H1 (cell line): ENCODE results near the gene MLEC. TPM values are rescaled to one million over a fixed set of nuclear protein-coding genes. Genes with fewer than 3 reads are reported as not detected.

Experiments used
- CTCF ChIA-PET: fragments of 300-600 bp; sonication (Branson Sonifier 250); formaldehyde crosslinking; loops from one replicate; lab custom pipeline; 2021; ENCODE audit not compliant: partially characterized antibody; lab: Charles Lee
- POLR2A ChIA-PET: fragments of 300-600 bp; sonication (Branson Sonifier 250); formaldehyde crosslinking; loops from one replicate; lab custom pipeline; 2021; ENCODE audit warnings: inconsistent platforms; ENCODE audit not compliant: partially characterized antibody; lab: Charles Lee
- DNase-seq, 2 experiments: peaks; one replicate each; pipeline versions ENCODE4 v3.0.0 to v3.0.0-alpha.2; 2010 to 2022; ENCODE audit warnings: low spot score in 2 of 2, low read depth in 1 of 2, mixed read lengths in 1 of 2
- FAIRE-seq: peaks from 2 replicates; lab custom pipeline; 2011; peaks lifted over from hg19 to GRCh38; lab: Jason Lieb, UNC
- H2AFZ ChIP-seq: 2 replicates; pipeline ENCODE4 v1.8.1; 2012; ENCODE audit warnings: low read length, inconsistent platforms
- H2AK5ac ChIP-seq: 2 replicates; pipeline ENCODE4 v1.6.1; 2013; ENCODE audit warnings: low read depth, low read length
- H2BK120ac ChIP-seq: replicated peaks from 2 replicates; pipeline ENCODE3; 2013; ENCODE audit warnings: low read depth, low read length, inconsistent platforms
- H2BK12ac ChIP-seq: 2 replicates; pipeline ENCODE4 v1.6.1; 2013; ENCODE audit warnings: low read depth, low read length
- H2BK15ac ChIP-seq: 2 replicates; pipeline ENCODE4 v1.6.1; 2013; ENCODE audit warnings: low read length
- H2BK20ac ChIP-seq: 2 replicates; pipeline ENCODE4 v1.6.1; 2013; ENCODE audit warnings: low read length
- H2BK5ac ChIP-seq: 2 replicates; pipeline ENCODE4 v1.6.1; 2013; ENCODE audit warnings: low read depth, low read length
- H3K14ac ChIP-seq: 2 replicates; pipeline ENCODE4 v1.6.1; 2013; ENCODE audit warnings: inconsistent platforms; ENCODE audit not compliant: insufficient read length
- H3K18ac ChIP-seq: 2 replicates; pipeline ENCODE4 v1.6.1; 2013; ENCODE audit warnings: low read length; ENCODE audit errors: extremely low read depth
- H3K23ac ChIP-seq: 2 replicates; pipeline ENCODE4 v1.6.1; 2013; ENCODE audit warnings: inconsistent platforms; ENCODE audit not compliant: insufficient read length
- H3K23me2 ChIP-seq: 2 replicates; pipeline ENCODE4 v1.6.1; 2013; ENCODE audit warnings: low read depth, low read length
- H3K27ac ChIP-seq: 2 replicates; pipeline ENCODE4 v1.6.1; 2011; ENCODE audit warnings: low read depth, low read length, inconsistent platforms
- H3K27me3 ChIP-seq, 4 experiments: replicated peaks in 1 of 4; 1 replicate in 1 of 4; 2 replicates in 3 of 4; pipeline versions ENCODE4 v1.6.1 to v1.8.1; 2011 to 2013; ENCODE audit warnings: low read length in 3 of 4, mild to moderate bottlenecking in 3 of 4, inconsistent platforms in 2 of 4, mixed read lengths in 2 of 4, moderate library complexity in 1 of 4; ENCODE audit not compliant: control insufficient read depth in 3 of 4, insufficient read depth in 3 of 4; ENCODE audit errors: extremely low read depth in 1 of 4
- H3K36me3 ChIP-seq, 4 experiments: 2 replicates each; pipeline versions ENCODE4 v1.6.1 to v1.8.1; 2011 to 2013; ENCODE audit warnings: mild to moderate bottlenecking in 4 of 4, low read length in 3 of 4, moderate library complexity in 2 of 4, control low read depth in 1 of 4, inconsistent platforms in 1 of 4; ENCODE audit not compliant: insufficient read depth in 4 of 4, control insufficient read depth in 2 of 4
- H3K4ac ChIP-seq: replicated peaks from 2 replicates; pipeline ENCODE3; 2013; ENCODE audit warnings: low read length, low read depth, mixed read lengths, inconsistent platforms; ENCODE audit not compliant: insufficient read length
- H3K4me1 ChIP-seq, 4 experiments: replicated peaks in 1 of 4; 1 replicate in 1 of 4; 2 replicates in 3 of 4; pipeline versions ENCODE4 v1.6.1 to v1.8.1; 2011 to 2013; ENCODE audit warnings: low read length in 3 of 4, inconsistent platforms in 2 of 4, mixed read lengths in 1 of 4; ENCODE audit not compliant: insufficient read depth in 4 of 4, control insufficient read depth in 3 of 4
- H3K4me2 ChIP-seq, 2 experiments: 2 replicates each; pipeline versions ENCODE4 v1.6.1 to v1.8.1; 2011 to 2013; ENCODE audit warnings: low read depth in 2 of 2, low read length in 2 of 2, control low read depth in 1 of 2, inconsistent platforms in 1 of 2, mild to moderate bottlenecking in 1 of 2; ENCODE audit not compliant: insufficient read depth in 1 of 2
- H3K4me3 ChIP-seq, 4 experiments: fragments of 200-600, 300-600 bp in 1 of 4; sonication (generic), shearing (Covaris generic), sonication (Bioruptor Twin) in 1 of 4; 2 replicates each; pipeline versions ENCODE4 v1.5.1 to v1.8.1; 2011 to 2016; ENCODE audit warnings: low read length in 4 of 4, low read depth in 3 of 4, control low read depth in 2 of 4, inconsistent platforms in 2 of 4, mild to moderate bottlenecking in 2 of 4, mixed read lengths in 1 of 4, moderate library complexity in 1 of 4; ENCODE audit not compliant: insufficient read depth in 2 of 4; ENCODE audit errors: extremely low read depth in 1 of 4
- H3K56ac ChIP-seq: replicated peaks from 2 replicates; pipeline ENCODE3; 2013; ENCODE audit warnings: low read depth, mild to moderate bottlenecking, mixed read lengths, low read length, inconsistent platforms; ENCODE audit not compliant: insufficient read length
- H3K79me1 ChIP-seq: 2 replicates; pipeline ENCODE4 v1.6.1; 2013; ENCODE audit warnings: low read depth, low read length, control low read depth
- H3K79me2 ChIP-seq, 2 experiments: 2 replicates each; pipeline versions ENCODE4 v1.6.1 to v1.8.1; 2012 to 2013; ENCODE audit warnings: low read length in 2 of 2, mild to moderate bottlenecking in 2 of 2, inconsistent platforms in 1 of 2; ENCODE audit not compliant: insufficient read depth in 2 of 2, control insufficient read depth in 1 of 2
- H3K9ac ChIP-seq, 4 experiments: replicated peaks in 1 of 4; 1 replicate in 1 of 4; 2 replicates in 3 of 4; pipeline versions ENCODE4 v1.6.1 to v1.8.1; 2011 to 2013; ENCODE audit warnings: low read depth in 3 of 4, low read length in 3 of 4, control low read depth in 2 of 4, mild to moderate bottlenecking in 2 of 4, moderate library complexity in 2 of 4, inconsistent platforms in 1 of 4; ENCODE audit errors: extremely low read depth in 1 of 4
- H3K9me3 ChIP-seq, 2 experiments: 2 replicates each; pipeline versions ENCODE4 v1.6.1 to v1.8.1; 2012 to 2013; ENCODE audit warnings: mild to moderate bottlenecking in 2 of 2, moderate library complexity in 2 of 2, control low read depth in 1 of 2, inconsistent platforms in 1 of 2, low read depth in 1 of 2, low read length in 1 of 2, mixed read lengths in 1 of 2; ENCODE audit not compliant: insufficient read depth in 2 of 2
- H4K20me1 ChIP-seq, 2 experiments: replicated peaks in 1 of 2; 2 replicates each; pipeline versions ENCODE3 to v1.8.1; 2011 to 2013; ENCODE audit warnings: inconsistent platforms in 2 of 2, low read length in 2 of 2, mild to moderate bottlenecking in 1 of 2; ENCODE audit not compliant: insufficient read depth in 2 of 2, control insufficient read depth in 1 of 2
- H4K5ac ChIP-seq: 2 replicates; pipeline ENCODE4 v1.6.1; 2013; ENCODE audit warnings: low read length, low read depth, mixed read lengths, inconsistent platforms; ENCODE audit not compliant: insufficient read length
- H4K8ac ChIP-seq: 2 replicates; pipeline ENCODE4 v1.8.0; 2013; ENCODE audit warnings: mild to moderate bottlenecking, moderate library complexity, low read length, inconsistent platforms; ENCODE audit not compliant: insufficient read depth; ENCODE audit errors: extremely low read depth
- H4K91ac ChIP-seq: replicated peaks from 2 replicates; pipeline ENCODE3; 2013; ENCODE audit warnings: low read length, mixed read lengths, inconsistent platforms; ENCODE audit not compliant: insufficient read length
- BCL11A ChIP-seq, 2 experiments: IDR thresholded peaks; one replicate each; pipeline ENCODE4 v1.6.1; 2011; ENCODE audit warnings: low read depth in 2 of 2, low read length in 2 of 2, mild to moderate bottlenecking in 2 of 2
- CBX5 ChIP-seq: fragments of 300-800, 300-1000 bp; sonication (generic); IDR thresholded peaks from 2 replicates; pipeline ENCODE4 v1.7.1; 2016; ENCODE audit warnings: antibody characterized with exemption, low read length, low read depth
- SUZ12 ChIP-seq: fragments of 200-600 bp; sonication (generic); IDR thresholded peaks from 2 replicates; pipeline ENCODE4 v1.6.1; 2012; ENCODE audit warnings: mild to moderate bottlenecking, inconsistent platforms, low read length, moderate library complexity, mixed read lengths
- WGBS, 2 experiments: shearing (Covaris generic) in 1 of 2; methylation state at CpG; one replicate each; pipeline versions ENCODE4 v1.1.6 to v1.1.7; 2013 to 2015; ENCODE audit warnings: low lambda C conversion rate in 2 of 2, mixed read lengths in 2 of 2, inconsistent platforms in 1 of 2, low coverage in 1 of 2, missing lambda C conversion rate in 1 of 2; ENCODE audit not compliant: insufficient replicate concordance in 2 of 2, insufficient coverage in 1 of 2, insufficient read length in 1 of 2; ENCODE audit errors: extremely low coverage in 1 of 2, missing lambda C conversion rate in 1 of 2; 5-methylcytosine and 5-hydroxymethylcytosine counted together
- polyA plus RNA-seq, 7 experiments: library from polyadenylated mRNA; depleted of rRNA in 3 of 7; stranded (reverse) in 5 of 7; unstranded in 2 of 7; fragments of >200 nt in 5 of 7; fragments of 200-250 nt in 2 of 7; gene quantifications; 1 replicate in 5 of 7; 2 replicates in 1 of 7; 4 replicates in 1 of 7; pipeline versions ENCODE4 v1.2.1 to v1.2.3, GENCODE V29; 2011 to 2013; ENCODE audit warnings: missing spikeins in 2 of 7, mixed read lengths in 2 of 7
- total RNA-seq: library from RNA; stranded (reverse); fragmentation: NEBNext Ultra II Directional; extraction: Animal tissue kit (Norgen Biotek cat#: 25700); gene quantifications from 2 replicates; pipeline ENCODE4 v1.2.1, GENCODE V29; 2021
- TF ChIP-seq, protein P1 (sequence below): IDR thresholded peaks from 2 replicates; pipeline ENCODE4 v1.6.1; 2012; ENCODE audit warnings: inconsistent platforms
- TF ChIP-seq, protein P2 (sequence below), 3 experiments: IDR thresholded peaks; 1 replicate in 2 of 3; 2 replicates in 1 of 3; pipeline versions ENCODE4 v1.5.1 to v1.6.1; 2011; ENCODE audit warnings: low read length in 3 of 3, mild to moderate bottlenecking in 3 of 3, inconsistent platforms in 2 of 3, low read depth in 1 of 3, moderate library complexity in 1 of 3; ENCODE audit not compliant: insufficient read depth in 1 of 3; ENCODE audit errors: control extremely low read depth in 1 of 3

MLEC gene
- total and polyA plus RNA-seq, 2 of the 8 experiments (the other 6 are each of a cell fraction or from before 2014, with no cell fraction given), result 37.1 to 260 TPM

DNA sequence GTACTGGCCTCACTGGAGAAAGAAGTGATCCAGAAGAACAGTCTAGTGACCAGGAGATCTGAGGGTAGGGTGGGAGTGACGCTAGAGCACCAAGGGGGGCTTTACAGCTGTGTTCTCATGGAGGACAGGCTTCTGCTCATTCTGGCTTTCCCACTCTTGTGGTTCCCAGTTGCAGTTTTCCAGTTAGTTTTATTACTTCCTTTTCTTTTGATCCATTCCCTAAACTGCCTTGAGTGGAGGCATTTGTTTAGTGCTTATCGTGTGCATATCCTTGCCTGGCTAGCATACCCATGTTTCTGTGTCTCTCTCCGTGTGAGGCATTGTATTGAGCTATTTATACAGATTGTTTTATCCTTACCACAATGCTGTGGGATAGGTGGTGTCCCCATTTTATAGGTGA is 4.0 kb downstream of the MLEC start:
- Histone ChIP-seq H3K9ac (no peak overlapping the region; a peak in 1 of 7 replicates), H3K4me3 (no peak overlapping the region), H2BK120ac (no peak overlapping the region), H3K23me2 (peaks cover 15% of the 10 kb centered on the region), H2BK5ac (no peak overlapping the region), H4K91ac (no peak overlapping the region), H3K9me3 (no peaks in the 10 kb centered on the region), H3K4me2 (no peak overlapping the region; a peak in 1 of 4 replicates), H4K20me1 (peaks cover 20 to 22% of the 10 kb centered on the region in 2 experiments), H3K79me1 (peaks cover 11% of the 10 kb centered on the region; the same call in 1 of the 2 replicates), H3K4me1 (peaks cover 6 to 22% (median 16%) of the 10 kb centered on the region in 4 experiments; a peak in 6 of 7 replicates), H2AK5ac (no peak overlapping the region), H3K36me3 (peaks cover 2 to 21% (median 20%) of the 10 kb centered on the region in 4 experiments; a peak in 7 of 8 replicates), H3K27me3 (no peaks in the 10 kb centered on the region), H2AFZ (no peak overlapping the region), H3K27ac (no peak overlapping the region), H4K5ac (no peak overlapping the region), H3K14ac (no peak overlapping the region), H3K23ac (no peak overlapping the region), H2BK20ac (no peak overlapping the region), H2BK15ac (no peak overlapping the region), H2BK12ac (no peak overlapping the region), H4K8ac (no peak overlapping the region), H3K79me2 (peaks cover 43 to 80% of the 10 kb centered on the region in 2 experiments), H3K56ac (no peak overlapping the region), H3K18ac (no peak overlapping the region), H3K4ac (no peak overlapping the region)
- DNase-seq (no peak), FAIRE-seq (no peak)
- 87% methylated on average over 3 of the region's 3 CpGs; no CpG with 5 or more reads in 1 of the 2 experiments for WGBS, 2 experiments
- POLR2A ChIA-PET, result interaction anchor here (1.2 to 4.5 kb wide), 4 partner anchors 8 to 110 kb away, joined by 4 to 28 read pairs (median 7); partner anchors contain the start of gene POP5
- CTCF ChIA-PET, result interaction anchor here (1.0 to 10.4 kb wide), 3 partner anchors 44 to 109 kb away, joined by 3 to 87 read pairs (median 3); no protein-coding TSS in a partner anchor
- TF ChIP-seq, protein P1, sequence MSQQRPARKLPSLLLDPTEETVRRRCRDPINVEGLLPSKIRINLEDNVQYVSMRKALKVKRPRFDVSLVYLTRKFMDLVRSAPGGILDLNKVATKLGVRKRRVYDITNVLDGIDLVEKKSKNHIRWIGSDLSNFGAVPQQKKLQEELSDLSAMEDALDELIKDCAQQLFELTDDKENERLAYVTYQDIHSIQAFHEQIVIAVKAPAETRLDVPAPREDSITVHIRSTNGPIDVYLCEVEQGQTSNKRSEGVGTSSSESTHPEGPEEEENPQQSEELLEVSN, result no peak
- TF ChIP-seq SUZ12, result no peak
- TF ChIP-seq CBX5, result no peak
- TF ChIP-seq, protein P2, sequence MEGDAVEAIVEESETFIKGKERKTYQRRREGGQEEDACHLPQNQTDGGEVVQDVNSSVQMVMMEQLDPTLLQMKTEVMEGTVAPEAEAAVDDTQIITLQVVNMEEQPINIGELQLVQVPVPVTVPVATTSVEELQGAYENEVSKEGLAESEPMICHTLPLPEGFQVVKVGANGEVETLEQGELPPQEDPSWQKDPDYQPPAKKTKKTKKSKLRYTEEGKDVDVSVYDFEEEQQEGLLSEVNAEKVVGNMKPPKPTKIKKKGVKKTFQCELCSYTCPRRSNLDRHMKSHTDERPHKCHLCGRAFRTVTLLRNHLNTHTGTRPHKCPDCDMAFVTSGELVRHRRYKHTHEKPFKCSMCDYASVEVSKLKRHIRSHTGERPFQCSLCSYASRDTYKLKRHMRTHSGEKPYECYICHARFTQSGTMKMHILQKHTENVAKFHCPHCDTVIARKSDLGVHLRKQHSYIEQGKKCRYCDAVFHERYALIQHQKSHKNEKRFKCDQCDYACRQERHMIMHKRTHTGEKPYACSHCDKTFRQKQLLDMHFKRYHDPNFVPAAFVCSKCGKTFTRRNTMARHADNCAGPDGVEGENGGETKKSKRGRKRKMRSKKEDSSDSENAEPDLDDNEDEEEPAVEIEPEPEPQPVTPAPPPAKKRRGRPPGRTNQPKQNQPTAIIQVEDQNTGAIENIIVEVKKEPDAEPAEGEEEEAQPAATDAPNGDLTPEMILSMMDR (IDR thresholded peaks at IDR 0.05; ENCODE audit: control extremely low read depth in 1 of 3, insufficient read depth in 1 of 3, low read depth in 1 of 3, low read length in 3 of 3), result no peak
- TF ChIP-seq BCL11A (IDR thresholded peaks at IDR 0.05; ENCODE audit: low read depth in 2 of 2, low read length in 2 of 2), result no peak
